WI38 (cell line): ENCODE results near the gene ANKRD22.

ENCODE experiments used
- H3K4me3 ChIP-seq: 2 replicates; pipeline ENCODE4 v1.5.1; 2011; ENCODE audit warnings: low read depth, mild to moderate bottlenecking, control low read depth, low read length
- TF ChIP-seq, protein P1 (sequence below): IDR thresholded peaks from 2 replicates; pipeline ENCODE4 v1.5.1; 2012; ENCODE audit warnings: low read depth, mild to moderate bottlenecking, control low read depth, low read length

The ANKRD22 gene

DNA sequence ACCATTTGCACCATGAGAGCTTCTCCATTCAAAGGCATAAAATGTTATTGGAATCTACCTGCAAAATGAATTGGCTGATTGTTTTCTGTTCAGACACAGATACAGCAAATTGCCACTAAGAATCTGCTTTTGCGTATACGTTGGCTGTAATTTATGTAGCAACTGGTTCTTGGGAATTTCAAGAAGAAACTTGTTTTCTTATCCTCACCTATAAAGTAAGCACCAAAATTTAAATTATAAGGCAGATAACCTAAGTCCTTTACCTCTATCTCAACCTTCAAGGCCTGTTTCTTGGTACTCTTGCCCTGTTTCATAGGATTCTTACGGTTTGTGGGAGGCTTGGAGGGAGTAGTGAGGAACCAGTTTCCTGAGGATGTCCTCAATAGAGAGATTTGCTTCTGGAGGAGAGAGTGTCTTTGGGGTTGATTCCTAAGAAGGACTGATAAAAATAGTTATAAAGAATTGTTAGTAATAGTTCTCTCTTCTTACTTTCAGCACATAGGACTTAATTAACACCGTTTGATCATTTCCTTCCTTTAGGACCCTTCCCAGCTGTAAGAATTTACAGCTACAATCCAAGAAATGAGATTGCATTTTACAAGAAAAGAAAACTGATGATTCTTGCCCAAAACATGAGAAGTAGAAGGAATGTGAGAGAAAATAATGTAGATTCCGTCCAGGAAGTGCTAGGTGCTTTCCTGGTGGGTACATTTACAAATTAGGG, 30.4 kb upstream of the ANKRD22 start:
- H3K4me3 ChIP-seq, result peak overlapping the region; percentile 95
- TF ChIP-seq, protein P1, sequence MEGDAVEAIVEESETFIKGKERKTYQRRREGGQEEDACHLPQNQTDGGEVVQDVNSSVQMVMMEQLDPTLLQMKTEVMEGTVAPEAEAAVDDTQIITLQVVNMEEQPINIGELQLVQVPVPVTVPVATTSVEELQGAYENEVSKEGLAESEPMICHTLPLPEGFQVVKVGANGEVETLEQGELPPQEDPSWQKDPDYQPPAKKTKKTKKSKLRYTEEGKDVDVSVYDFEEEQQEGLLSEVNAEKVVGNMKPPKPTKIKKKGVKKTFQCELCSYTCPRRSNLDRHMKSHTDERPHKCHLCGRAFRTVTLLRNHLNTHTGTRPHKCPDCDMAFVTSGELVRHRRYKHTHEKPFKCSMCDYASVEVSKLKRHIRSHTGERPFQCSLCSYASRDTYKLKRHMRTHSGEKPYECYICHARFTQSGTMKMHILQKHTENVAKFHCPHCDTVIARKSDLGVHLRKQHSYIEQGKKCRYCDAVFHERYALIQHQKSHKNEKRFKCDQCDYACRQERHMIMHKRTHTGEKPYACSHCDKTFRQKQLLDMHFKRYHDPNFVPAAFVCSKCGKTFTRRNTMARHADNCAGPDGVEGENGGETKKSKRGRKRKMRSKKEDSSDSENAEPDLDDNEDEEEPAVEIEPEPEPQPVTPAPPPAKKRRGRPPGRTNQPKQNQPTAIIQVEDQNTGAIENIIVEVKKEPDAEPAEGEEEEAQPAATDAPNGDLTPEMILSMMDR, result no peak

DNA sequence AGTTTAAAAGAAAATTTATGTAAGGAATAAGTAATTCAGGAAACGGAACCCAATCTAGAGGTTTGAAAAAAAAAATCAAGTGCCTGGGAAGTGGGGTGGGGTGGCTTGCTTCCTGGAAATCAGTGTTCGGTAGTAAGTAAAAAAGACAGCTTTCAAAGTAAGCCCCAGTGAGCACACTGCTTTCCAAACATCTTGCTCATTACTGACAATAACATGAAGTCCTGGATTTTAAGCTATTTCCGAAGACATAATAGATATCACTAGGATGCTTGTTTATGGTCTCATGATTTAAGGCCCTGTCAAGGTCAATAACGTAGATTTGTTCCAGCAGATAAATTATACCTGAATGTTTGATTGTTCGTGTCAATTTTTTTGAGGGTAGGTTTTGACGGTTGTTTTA, 29.7 kb upstream of the ANKRD22 start:
- H3K4me3 ChIP-seq, result peak overlapping the region; percentile 95
- TF ChIP-seq, protein P1, result no peak

- H3K4me3 ChIP-seq, result peak overlapping the region; percentile 95
- TF ChIP-seq, protein P1, result peak; percentile 18; the same call in 1 of the 2 replicates
Observed at GRCh38 chr10:88880282-88881076, 28.8 kb upstream of the ANKRD22 start.

DNA sequence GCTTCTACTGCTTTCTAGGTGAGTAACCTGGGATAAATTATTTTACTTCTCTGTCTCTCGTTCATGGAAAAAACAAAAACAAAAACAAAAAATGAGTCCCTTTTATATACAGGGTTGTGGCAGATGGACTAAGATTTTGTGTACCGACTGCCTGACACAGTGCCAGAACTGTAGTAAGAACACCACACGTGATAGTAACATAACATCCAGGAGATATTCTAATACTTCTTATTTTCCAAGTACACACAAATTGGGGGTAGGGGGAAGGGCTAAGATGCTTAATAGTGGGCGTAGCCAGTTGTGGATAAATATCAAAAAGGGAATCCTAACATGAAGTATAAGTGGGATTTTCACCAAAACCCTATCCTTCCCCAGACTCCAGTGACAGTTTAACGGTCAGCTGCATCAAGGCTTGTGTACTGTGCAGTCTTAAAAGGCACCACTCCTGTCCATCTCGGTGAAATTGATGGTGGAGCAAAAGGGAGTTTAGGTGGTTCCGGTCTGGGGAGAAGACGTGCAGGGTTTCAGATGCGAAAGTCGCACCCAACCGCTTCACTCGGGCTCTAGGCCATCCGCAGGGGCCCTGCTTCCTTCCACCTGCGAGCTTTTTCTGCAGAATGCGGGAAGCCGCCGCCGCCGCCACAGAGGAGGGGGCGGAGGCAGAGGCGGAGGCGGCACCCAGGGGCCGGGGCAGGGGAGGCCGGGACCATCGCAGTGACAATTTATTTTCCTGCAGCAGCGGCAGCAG, 28.1 kb upstream of the ANKRD22 start, which contains the start of gene STAMBPL1:
TSS of gene STAMBPL1 (plus strand) at position 712 of the 748 bp plus-strand sequence. CDS start 21,464 bp downstream, outside the sequence.
- H3K4me3 ChIP-seq, result peak within 1 kb of the TSS; percentile 95
- TF ChIP-seq, protein P1, result no peak

GRCh38 chr10:88877298-88877697, 25.7 kb upstream of the ANKRD22 start:
- TF ChIP-seq, protein P1, result no peak

GRCh38 chr10:88875081-88875480, 23.4 kb upstream of the ANKRD22 start:
- TF ChIP-seq, protein P1, result no peak
- no peak overlapping the region for H3K4me3 ChIP-seq

More at GRCh38 chr10:88877298-88877697, 25.7 kb upstream of the ANKRD22 start:
- H3K4me3 ChIP-seq, result no peak overlapping the region
